K562 (cell line): ENCODE results near the gene UBXN10. TPM values are rescaled to one million over a fixed set of nuclear protein-coding genes. Genes with fewer than 3 reads are reported as not detected.

Experiments
- CREB3L1 ChIP-seq: fragments of 450-650 bp; IDR thresholded peaks from 2 replicates; pipeline ENCODE4 v1.6.1; 2014; ENCODE audit warnings: low read depth, mild to moderate bottlenecking, moderate library complexity, borderline replicate concordance
- E2F6 ChIP-seq, 2 experiments: IDR thresholded peaks; 2 replicates each; pipeline ENCODE4 v1.6.1; 2011; ENCODE audit warnings: borderline replicate concordance in 1 of 2, control low read depth in 1 of 2, low read depth in 1 of 2, low read length in 1 of 2, mild to moderate bottlenecking in 1 of 2, mixed read lengths in 1 of 2, moderate library complexity in 1 of 2; ENCODE audit not compliant: insufficient read depth in 1 of 2, insufficient read length in 1 of 2, poor library complexity in 1 of 2, severe bottlenecking in 1 of 2; ENCODE audit errors: extremely low read depth in 1 of 2
- ESRRA ChIP-seq: fragments of 450-650 bp; IDR thresholded peaks from 2 replicates; pipeline ENCODE4 v1.6.1; 2014; ENCODE audit warnings: low read depth, mild to moderate bottlenecking, moderate library complexity, borderline replicate concordance
- GABPB2 ChIP-seq: fragments of 250-450 bp; sonication (Bioruptor Pico); conservative IDR thresholded peaks from 2 replicates; pipeline ENCODE4 v1.5.1; 2021; ENCODE audit warnings: mild to moderate bottlenecking
- LCOR ChIP-seq: sonication (generic); formaldehyde crosslinking; IDR thresholded peaks from 2 replicates; pipeline ENCODE4 v1.8.0; 2022; ENCODE audit warnings: mild to moderate bottlenecking, missing genetic modification reagents
- MECOM ChIP-seq: fragments of 250-450 bp; sonication (Bioruptor Pico); IDR thresholded peaks from 2 replicates; pipeline ENCODE4 v1.8.0; 2022; ENCODE audit warnings: inconsistent platforms
- MIER1 ChIP-seq: fragments of 450-650 bp; IDR thresholded peaks from 2 replicates; pipeline ENCODE4 v1.6.1; 2016; ENCODE audit warnings: antibody characterized with exemption, mild to moderate bottlenecking, low read depth
- MTA1 ChIP-seq: fragments of 450-650 bp; IDR thresholded peaks from 2 replicates; pipeline ENCODE4 v1.6.1; 2017; ENCODE audit warnings: borderline replicate concordance
- NR0B1 ChIP-seq: fragments of 450-650 bp; IDR thresholded peaks from one replicate; pipeline ENCODE4 v1.6.1; 2018; ENCODE audit warnings: mild to moderate bottlenecking, moderate library complexity; ENCODE audit not compliant: partially characterized antibody
- PKNOX1 ChIP-seq: fragments of 450-650 bp; IDR thresholded peaks from 2 replicates; pipeline ENCODE4 v1.6.1; 2016
- SAFB2 ChIP-seq: fragments of 200-400 bp; formaldehyde crosslinking; IDR thresholded peaks from 2 replicates; pipeline ENCODE4 v1.6.1; 2018; ENCODE audit warnings: borderline replicate concordance, low read length, low read depth, moderate library complexity; ENCODE audit not compliant: severe bottlenecking
- SMAD1 ChIP-seq: fragments of 150-350 bp; IDR thresholded peaks from 2 replicates; pipeline ENCODE4 v1.6.1; 2014; ENCODE audit warnings: low read length, low read depth; ENCODE audit not compliant: partially characterized antibody
- SMARCA4 ChIP-seq: fragments of 450-650 bp; IDR thresholded peaks from 2 replicates; pipeline ENCODE4 v1.6.1; 2016
- SMARCC2 ChIP-seq: fragments of 450-650 bp; IDR thresholded peaks from 2 replicates; pipeline ENCODE4 v1.6.1; 2017; ENCODE audit warnings: antibody characterized with exemption, moderate library complexity, mild to moderate bottlenecking, low read depth
- SMARCE1 ChIP-seq: fragments of 450-650 bp; IDR thresholded peaks from 2 replicates; pipeline ENCODE4 v1.7.1; 2016; ENCODE audit warnings: mild to moderate bottlenecking
- ZC3H8 ChIP-seq: fragments of 450-650 bp; IDR thresholded peaks from 2 replicates; pipeline ENCODE4 v1.6.1; 2017
- ZNF316 ChIP-seq: fragments of 450-650 bp; IDR thresholded peaks from 2 replicates; pipeline ENCODE4 v1.6.1; 2016
- ZNF717 ChIP-seq: fragments of 250-450 bp; sonication (Bioruptor Pico); IDR thresholded peaks from 2 replicates; pipeline ENCODE4 v1.5.0; 2021
- polyA plus RNA-seq, 8 experiments: library from polyadenylated mRNA; depleted of rRNA in 4 of 8; stranded (reverse) in 5 of 8; unstranded in 3 of 8; fragments of >200 nt; fragmentation: Nextera tagmentation in 2 of 8; fragmentation: Illumina TruSeq in 1 of 8; extraction: Ambion mirVana in 2 of 8; extraction: Trizol in 1 of 8; gene quantifications; 2 replicates each; pipeline versions ENCODE4 v1.2.1 to v1.2.3, GENCODE V29; 2011 to 2014; ENCODE audit warnings: inconsistent platforms in 1 of 8, missing spikeins in 1 of 8
- total RNA-seq, 7 experiments: library from RNA; depleted of rRNA in 6 of 7; stranded (reverse); fragments of >200 nt in 6 of 7; fragmentation: Illumina TruSeq in 2 of 7; extraction: Trizol in 2 of 7; gene quantifications; 2 replicates each; pipeline versions ENCODE4 v1.2.1 to v1.2.3, GENCODE V29; 2011 to 2021; ENCODE audit warnings: low replicate concordance in 1 of 7
- TF ChIP-seq, protein P1 (sequence below): sonication (generic); formaldehyde crosslinking; IDR thresholded peaks from 2 replicates; pipeline ENCODE4 v1.8.0; 2022; ENCODE audit warnings: missing genetic modification reagents, mild to moderate bottlenecking, borderline replicate concordance
- TF ChIP-seq, protein P2 (sequence below): fragments of 450-650 bp; formaldehyde crosslinking; IDR thresholded peaks from 2 replicates; pipeline ENCODE4 v1.4.0; 2022; ENCODE audit warnings: missing genetic modification characterization

Gene UBXN10
- total and polyA plus RNA-seq, 9 of the 15 experiments (the other 6 are each of a cell fraction or from before 2014, with no cell fraction given) = 10.7 to 17.7 (median 13.6) TPM

DNA sequence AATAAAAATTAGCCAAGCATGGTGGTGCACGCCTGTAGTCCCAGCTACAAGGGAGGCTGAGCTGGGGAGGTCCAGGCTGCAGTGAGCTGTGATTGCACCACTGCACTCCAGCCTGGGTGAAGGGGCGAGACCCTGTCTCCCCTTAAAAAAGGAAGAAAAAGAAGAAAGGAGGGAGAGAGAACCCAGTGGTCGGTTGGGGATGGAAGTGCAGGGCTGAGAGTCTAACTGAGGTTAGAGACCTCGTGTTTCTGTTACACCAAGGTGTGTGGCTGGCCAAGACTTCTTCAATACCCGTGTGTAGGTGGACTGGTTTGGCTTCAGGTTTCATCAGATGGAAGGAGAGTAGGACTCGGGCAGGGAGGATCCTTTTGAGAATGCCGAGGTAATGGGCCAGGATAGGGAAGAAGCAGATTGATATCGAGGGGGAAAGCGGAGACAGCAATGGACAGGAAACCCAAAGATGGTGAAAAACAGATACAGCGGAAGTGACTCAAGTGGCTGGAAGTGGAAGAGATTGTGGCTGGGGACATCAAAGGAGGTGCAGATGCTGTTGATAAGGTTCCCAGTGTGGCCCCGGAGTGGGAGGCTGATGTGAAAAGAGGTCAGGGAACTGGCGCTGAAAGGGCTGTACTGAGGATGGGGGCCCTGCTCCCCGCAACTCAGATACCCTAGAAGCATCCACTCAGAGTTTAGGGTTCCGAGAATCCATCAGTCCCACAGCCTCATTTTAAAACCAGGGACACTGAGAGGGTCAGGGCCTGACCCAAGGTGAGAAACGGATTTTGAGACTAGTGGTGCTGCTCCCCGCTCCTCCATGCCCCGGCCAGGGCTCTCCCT lies 681 bp upstream of the UBXN10 start (continued):
- TF ChIP-seq E2F6 (IDR thresholded peaks at IDR 0.05; ENCODE audit: borderline replicate concordance in 1 of 2, extremely low read depth in 1 of 2, insufficient read depth in 1 of 2, insufficient read length in 1 of 2, low read depth in 1 of 2, low read length in 1 of 2, poor library complexity in 1 of 2, severe bottlenecking in 1 of 2) = peak; percentile 23 to 56
- TF ChIP-seq ZNF316 = no peak
- peak; percentile 91 for TF ChIP-seq MTA1
- TF ChIP-seq SMAD1 = no peak
- TF ChIP-seq, protein P1, sequence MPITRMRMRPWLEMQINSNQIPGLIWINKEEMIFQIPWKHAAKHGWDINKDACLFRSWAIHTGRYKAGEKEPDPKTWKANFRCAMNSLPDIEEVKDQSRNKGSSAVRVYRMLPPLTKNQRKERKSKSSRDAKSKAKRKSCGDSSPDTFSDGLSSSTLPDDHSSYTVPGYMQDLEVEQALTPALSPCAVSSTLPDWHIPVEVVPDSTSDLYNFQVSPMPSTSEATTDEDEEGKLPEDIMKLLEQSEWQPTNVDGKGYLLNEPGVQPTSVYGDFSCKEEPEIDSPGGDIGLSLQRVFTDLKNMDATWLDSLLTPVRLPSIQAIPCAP = no peak
- TF ChIP-seq SMARCA4 = peak; percentile 97
- peak; percentile 70; the same call in 1 of the 2 replicates for TF ChIP-seq GABPB2 (CRISPR knock-in tag)
- TF ChIP-seq NR0B1 = no peak
- TF ChIP-seq ZNF717 (CRISPR knock-in tag) = no peak
- no peak for TF ChIP-seq ZC3H8
- 0 out of 2 replicates have a peak, but pooled peaks have one; percentile 13 for TF ChIP-seq MECOM (CRISPR knock-in tag)
- TF ChIP-seq SMARCE1 = peak; percentile 97
- TF ChIP-seq CREB3L1 = no peak; the same call in 1 of the 2 replicates
- peak; percentile 63 for TF ChIP-seq PKNOX1
- TF ChIP-seq ESRRA = peak; percentile 68
- peak; percentile 36; the same call in 1 of the 2 replicates for TF ChIP-seq LCOR (CRISPR knock-in tag)
- TF ChIP-seq SMARCC2 = peak; percentile 83
- TF ChIP-seq MIER1 = no peak; the same call in 1 of the 2 replicates
- no peak for TF ChIP-seq SAFB2
- TF ChIP-seq, protein P2, sequence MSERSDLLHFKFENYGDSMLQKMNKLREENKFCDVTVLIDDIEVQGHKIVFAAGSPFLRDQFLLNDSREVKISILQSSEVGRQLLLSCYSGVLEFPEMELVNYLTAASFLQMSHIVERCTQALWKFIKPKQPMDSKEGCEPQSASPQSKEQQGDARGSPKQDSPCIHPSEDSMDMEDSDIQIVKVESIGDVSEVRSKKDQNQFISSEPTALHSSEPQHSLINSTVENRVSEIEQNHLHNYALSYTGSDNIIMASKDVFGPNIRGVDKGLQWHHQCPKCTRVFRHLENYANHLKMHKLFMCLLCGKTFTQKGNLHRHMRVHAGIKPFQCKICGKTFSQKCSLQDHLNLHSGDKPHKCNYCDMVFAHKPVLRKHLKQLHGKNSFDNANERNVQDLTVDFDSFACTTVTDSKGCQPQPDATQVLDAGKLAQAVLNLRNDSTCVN (CRISPR knock-in tag) = peak; percentile 75
